ENCODE data around the gene SPTBN1. TPM values are rescaled to one million over a fixed set of nuclear protein-coding genes. Genes with fewer than 3 reads are reported as not detected.

The SPTBN1 gene
- total and polyA plus RNA-seq, 2 of the 13 experiments (the other 11 are each of a cell fraction or from before 2014, with no cell fraction given), result 123 to 299 TPM

GRCh38 chr2:54561010-54561409 is 104.9 kb downstream of the SPTBN1 start (continued):
- TF ChIP-seq ZNF770 (CRISPR knock-in tag; IDR thresholded peaks at IDR 0.05) (peak; percentile 73), RBFOX2 (IDR thresholded peaks at IDR 0.05; ENCODE audit: low read depth, low read length) (peak; percentile 1; the same call in 1 of the 2 replicates), HDAC1 (CRISPR knock-in tag; IDR thresholded peaks at IDR 0.05) (peak; percentile 37; the same call in 1 of the 2 replicates), KAT7 (CRISPR knock-in tag; IDR thresholded peaks at IDR 0.05; ENCODE audit: borderline replicate concordance) (peak; percentile 61; the same call in 1 of the 2 replicates), THAP11 (CRISPR knock-in tag; IDR thresholded peaks at IDR 0.05) (0 out of 2 replicates have a peak, but pooled peaks have one; percentile 12), NKX3-1 (CRISPR knock-in tag; IDR thresholded peaks at IDR 0.05) (peak; percentile 22; the same call in 1 of the 2 replicates)

- H3K9me3 ChIP-seq (ENCODE audit: low read length), result no peaks in the 10 kb centered on the region
- H3K4me3 ChIP-seq (replicated peaks in 1 of 3; ENCODE audit: insufficient read depth in 1 of 3, low read depth in 2 of 3, low read length in 3 of 3), result peak overlapping the region; percentile 5 to 44 (median 12)
- BruUV-seq (replicated peaks), result no TSS peak
- DNase-seq (ENCODE audit: low spot score) (no peak), FAIRE-seq (no peak), ATAC-seq (peak; percentile 9)
- in situ Hi-C loops (cut with HindIII; ENCODE audit: extremely low pct_ligation_motif_present, low pct_unique_long_range_greater_than_20kb) (no loop called here), intact Hi-C loops (cut with micrococcal nuclease; ENCODE audit: unreplicated experiment) (loop anchor here (5.0 kb wide), 1 partner anchor 53 kb away; no protein-coding TSS in a partner anchor)
- H3K36me3 ChIP-seq (replicated peaks in 1 of 2; ENCODE audit: control insufficient read depth in 1 of 2, insufficient read depth in 2 of 2, low read length in 2 of 2), result peaks cover 2 to 30% of the 10 kb centered on the region in 2 experiments; a peak in 4 of 5 replicates
- peak overlapping the region; percentile 32; the same call in 1 of the 2 replicates for H3K9ac ChIP-seq (ENCODE audit: insufficient read depth, low read depth, low read length)
- H2AFZ ChIP-seq (ENCODE audit: low read length), result no peak overlapping the region
- H3K79me2 ChIP-seq (ENCODE audit: insufficient read depth, low read length), result peaks cover 98% of the 10 kb centered on the region
- H3K27me3 ChIP-seq (ENCODE audit: control insufficient read depth in 1 of 2, insufficient read depth in 2 of 2, low read length in 2 of 2), result no peaks in the 10 kb centered on the region; a peak in 1 of 5 replicates
- H3K4me1 ChIP-seq (ENCODE audit: insufficient read depth, low read length), result peaks cover 82% of the 10 kb centered on the region
- 34% methylated on average over 2 of the region's 2 CpGs for WGBS (ENCODE audit: low lambda C conversion rate)
- ChIA-PET CTCF (ENCODE audit: low intra/inter-chr PET ratio, low total read pairs) (no interaction called here), POLR2A (interaction anchor here (1.6 kb wide), 1 partner anchor 15 kb away, joined by 4 read pairs; no protein-coding TSS in a partner anchor)
- H3K4me2 ChIP-seq (ENCODE audit: low read depth, low read length), result peak overlapping the region; percentile 64
- peak overlapping the region; percentile 11 for H3K27ac ChIP-seq (ENCODE audit: extremely low read length, insufficient read depth, low read length)
- H4K20me1 ChIP-seq (ENCODE audit: insufficient read depth, low read length), result peaks cover 85% of the 10 kb centered on the region
- TF ChIP-seq SOX5 (CRISPR knock-in tag; IDR thresholded peaks at IDR 0.05; ENCODE audit: borderline replicate concordance) (0 out of 2 replicates have a peak, but pooled peaks have one; percentile 25), THRA (CRISPR knock-in tag; IDR thresholded peaks at IDR 0.05; ENCODE audit: borderline replicate concordance) (no peak), CCDC6 (CRISPR knock-in tag; IDR thresholded peaks at IDR 0.05) (no peak), SMC3 (IDR thresholded peaks at IDR 0.05; ENCODE audit: low read length) (peak; percentile 7; the same call in 1 of the 2 replicates), MEF2D (CRISPR knock-in tag; IDR thresholded peaks at IDR 0.05) (0 out of 2 replicates have a peak, but pooled peaks have one; percentile 20), ZNF503 (CRISPR knock-in tag; IDR thresholded peaks at IDR 0.05) (no peak), TEAD3 (CRISPR knock-in tag; optimal IDR thresholded peaks at IDR 0.05; ENCODE audit: borderline replicate concordance) (peak; percentile 63), RBM22 (optimal IDR thresholded peaks at IDR 0.05; ENCODE audit: low read length) (peak; percentile 14)
Measured at GRCh38 chr2:54564439-54564838, 108.3 kb downstream of the SPTBN1 start.
